HepG2 (cell line): ENCODE data around the gene GRB2. TPM values are rescaled to one million over a fixed set of nuclear protein-coding genes. Genes with fewer than 3 reads are reported as not detected.
A peak's percentile ranks its signal among the peaks of the same experiment; 100 is the strongest.

Experiments used
- ARID2 ChIP-seq: sonication (generic); formaldehyde crosslinking; IDR thresholded peaks from 2 replicates; pipeline ENCODE4 v1.8.1; 2022; ENCODE audit warnings: mild to moderate bottlenecking, missing genetic modification reagents, borderline replicate concordance
- DMAP1 ChIP-seq: IDR thresholded peaks from 2 replicates; pipeline ENCODE4 v1.6.1; 2016
- FIP1L1 ChIP-seq: fragments of 200-400 bp; formaldehyde crosslinking; IDR thresholded peaks from 2 replicates; pipeline ENCODE4 v1.6.1; 2018; ENCODE audit warnings: low read depth, mild to moderate bottlenecking, low read length, moderate library complexity, borderline replicate concordance; ENCODE audit not compliant: insufficient read depth
- HNRNPK ChIP-seq: fragments of 200-400 bp; formaldehyde crosslinking; IDR thresholded peaks from 2 replicates; pipeline ENCODE4 v1.6.1; 2018; ENCODE audit warnings: low read length, low read depth, moderate library complexity, mild to moderate bottlenecking; ENCODE audit not compliant: poor library complexity, severe bottlenecking
- ISX ChIP-seq: sonication (generic); formaldehyde crosslinking; conservative IDR thresholded peaks from 2 replicates; pipeline ENCODE4 v1.5.0; 2020; ENCODE audit warnings: missing genetic modification reagents
- MAF1 ChIP-seq: sonication (generic); formaldehyde crosslinking; IDR thresholded peaks from 2 replicates; pipeline ENCODE4 v1.5.0; 2020; ENCODE audit warnings: missing genetic modification reagents, borderline replicate concordance
- RARA ChIP-seq: IDR thresholded peaks from 2 replicates; pipeline ENCODE4 v1.6.1; 2016; ENCODE audit warnings: missing genetic modification reagents, missing compliant biosample characterization
- RARG ChIP-seq: sonication (generic); formaldehyde crosslinking; IDR thresholded peaks from 2 replicates; pipeline ENCODE4 v1.4.0; 2020; ENCODE audit warnings: low read depth, mild to moderate bottlenecking, missing genetic modification reagents
- RFXAP ChIP-seq: sonication (generic); formaldehyde crosslinking; IDR thresholded peaks from 2 replicates; pipeline ENCODE4 v1.4.0; 2020; ENCODE audit warnings: missing genetic modification reagents, borderline replicate concordance
- SATB2 ChIP-seq: sonication (generic); formaldehyde crosslinking; IDR thresholded peaks from 2 replicates; pipeline ENCODE4 v1.5.0; 2020; ENCODE audit warnings: missing genetic modification reagents
- ZNF44 ChIP-seq: sonication (generic); formaldehyde crosslinking; IDR thresholded peaks from 2 replicates; pipeline ENCODE4 v1.5.1; 2020; ENCODE audit warnings: mild to moderate bottlenecking, missing genetic modification reagents
- ZNF564 ChIP-seq: sonication (generic); formaldehyde crosslinking; IDR thresholded peaks from 2 replicates; pipeline ENCODE4 v1.8.1; 2023; ENCODE audit warnings: mild to moderate bottlenecking, missing genetic modification reagents
- ZNF615 ChIP-seq: sonication (generic); formaldehyde crosslinking; IDR thresholded peaks from 2 replicates; pipeline ENCODE4 v1.5.0; 2020; ENCODE audit warnings: mild to moderate bottlenecking, missing genetic modification reagents, borderline replicate concordance
- ZNF737 ChIP-seq: sonication (generic); formaldehyde crosslinking; IDR thresholded peaks from 2 replicates; pipeline ENCODE4 v1.5.0; 2020; ENCODE audit warnings: missing genetic modification reagents, mild to moderate bottlenecking, borderline replicate concordance
- polyA plus RNA-seq, 8 experiments: library from polyadenylated mRNA; depleted of rRNA in 3 of 8; stranded (reverse) in 7 of 8; unstranded in 1 of 8; fragments of >200 nt; fragmentation: Illumina TruSeq in 4 of 8; extraction: Trizol in 4 of 8; gene quantifications; 2 replicates each; pipeline versions ENCODE4 v1.2.1 to v1.2.3, GENCODE V29; 2011 to 2016; ENCODE audit warnings: low read depth in 4 of 8, missing spikeins in 1 of 8, mixed read lengths in 1 of 8; ENCODE audit not compliant: insufficient read depth in 1 of 8
- total RNA-seq, 5 experiments: library from RNA; depleted of rRNA; stranded (reverse); fragments of >200 nt; fragmentation: Illumina TruSeq; extraction: Trizol; gene quantifications; 2 replicates each; pipeline ENCODE4 v1.2.3, GENCODE V29; 2016; ENCODE audit warnings: low read depth in 1 of 5
- TF ChIP-seq, protein P1 (sequence below), 2 experiments: sonication (generic) in 1 of 2; formaldehyde crosslinking in 1 of 2; IDR thresholded peaks; 2 replicates each; pipeline versions ENCODE4 v1.6.1 to v1.9.0; 2014 to 2022; ENCODE audit warnings: antibody characterized with exemption in 1 of 2, borderline replicate concordance in 1 of 2, inconsistent platforms in 1 of 2, low read depth in 1 of 2, missing genetic modification reagents in 1 of 2
- TF ChIP-seq, protein P2 (sequence below): sonication (generic); formaldehyde crosslinking; IDR thresholded peaks from 2 replicates; pipeline ENCODE4 v1.5.0; 2020; ENCODE audit warnings: mild to moderate bottlenecking, missing genetic modification reagents
- TF ChIP-seq, protein P3 (sequence below): sonication (generic); formaldehyde crosslinking; IDR thresholded peaks from 2 replicates; pipeline ENCODE4 v1.5.1; 2020; ENCODE audit warnings: mild to moderate bottlenecking, missing genetic modification reagents
- TF ChIP-seq, protein P4 (sequence below): sonication (generic); formaldehyde crosslinking; IDR thresholded peaks from 2 replicates; pipeline ENCODE4 v1.9.0; 2021; ENCODE audit warnings: missing genetic modification reagents, mild to moderate bottlenecking, borderline replicate concordance

The GRB2 gene
- total and polyA plus RNA-seq, 2 of the 13 experiments (the other 11 are each of a cell fraction or from before 2014, with no cell fraction given) = 84.6 to 92.3 TPM

DNA sequence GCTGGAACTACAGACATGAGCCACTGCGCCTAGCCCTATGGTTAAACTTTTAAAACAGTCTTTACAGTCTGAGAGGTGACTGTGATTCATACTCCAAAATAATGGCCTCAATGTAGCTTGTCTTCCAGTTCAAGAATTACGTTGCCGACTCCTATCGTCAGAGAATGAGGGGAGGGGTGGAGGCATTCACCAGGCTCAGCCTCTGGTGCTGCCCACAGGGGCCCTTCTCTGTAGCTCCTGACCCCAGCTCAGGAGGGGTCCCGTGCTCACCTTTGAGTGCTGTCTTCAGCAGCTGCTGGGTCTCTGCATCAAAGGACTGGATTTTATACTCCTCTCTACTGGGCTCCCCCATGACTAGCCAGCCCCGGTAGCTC is 135.6 kb downstream of the GRB2 start (continued):
- TF ChIP-seq, protein P1, sequence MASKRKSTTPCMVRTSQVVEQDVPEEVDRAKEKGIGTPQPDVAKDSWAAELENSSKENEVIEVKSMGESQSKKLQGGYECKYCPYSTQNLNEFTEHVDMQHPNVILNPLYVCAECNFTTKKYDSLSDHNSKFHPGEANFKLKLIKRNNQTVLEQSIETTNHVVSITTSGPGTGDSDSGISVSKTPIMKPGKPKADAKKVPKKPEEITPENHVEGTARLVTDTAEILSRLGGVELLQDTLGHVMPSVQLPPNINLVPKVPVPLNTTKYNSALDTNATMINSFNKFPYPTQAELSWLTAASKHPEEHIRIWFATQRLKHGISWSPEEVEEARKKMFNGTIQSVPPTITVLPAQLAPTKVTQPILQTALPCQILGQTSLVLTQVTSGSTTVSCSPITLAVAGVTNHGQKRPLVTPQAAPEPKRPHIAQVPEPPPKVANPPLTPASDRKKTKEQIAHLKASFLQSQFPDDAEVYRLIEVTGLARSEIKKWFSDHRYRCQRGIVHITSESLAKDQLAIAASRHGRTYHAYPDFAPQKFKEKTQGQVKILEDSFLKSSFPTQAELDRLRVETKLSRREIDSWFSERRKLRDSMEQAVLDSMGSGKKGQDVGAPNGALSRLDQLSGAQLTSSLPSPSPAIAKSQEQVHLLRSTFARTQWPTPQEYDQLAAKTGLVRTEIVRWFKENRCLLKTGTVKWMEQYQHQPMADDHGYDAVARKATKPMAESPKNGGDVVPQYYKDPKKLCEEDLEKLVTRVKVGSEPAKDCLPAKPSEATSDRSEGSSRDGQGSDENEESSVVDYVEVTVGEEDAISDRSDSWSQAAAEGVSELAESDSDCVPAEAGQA (IDR thresholded peaks at IDR 0.05; ENCODE audit: low read depth) = 0 out of 2 replicates have a peak, but pooled peaks have one; percentile 8
- TF ChIP-seq, protein P1 (CRISPR knock-in tag; IDR thresholded peaks at IDR 0.05; ENCODE audit: borderline replicate concordance) = no peak
- TF ChIP-seq ISX (CRISPR knock-in tag) = no peak
- no peak for TF ChIP-seq HNRNPK
- 0 out of 2 replicates have a peak, but pooled peaks have one; percentile 24 for TF ChIP-seq SATB2 (CRISPR knock-in tag)
- no peak for TF ChIP-seq MAF1 (CRISPR knock-in tag)
- no peak for TF ChIP-seq RARA (CRISPR knock-in tag)
- no peak for TF ChIP-seq ZNF564 (CRISPR knock-in tag)
- TF ChIP-seq DMAP1 (CRISPR knock-in tag) = no peak
- no peak for TF ChIP-seq ZNF737 (CRISPR knock-in tag)
- TF ChIP-seq ARID2 (CRISPR knock-in tag) = no peak
- TF ChIP-seq FIP1L1 = 0 out of 2 replicates have a peak, but pooled peaks have one; percentile 29
- TF ChIP-seq RARG (CRISPR knock-in tag) = no peak
- TF ChIP-seq ZNF615 (CRISPR knock-in tag) = no peak
- TF ChIP-seq, protein P2, sequence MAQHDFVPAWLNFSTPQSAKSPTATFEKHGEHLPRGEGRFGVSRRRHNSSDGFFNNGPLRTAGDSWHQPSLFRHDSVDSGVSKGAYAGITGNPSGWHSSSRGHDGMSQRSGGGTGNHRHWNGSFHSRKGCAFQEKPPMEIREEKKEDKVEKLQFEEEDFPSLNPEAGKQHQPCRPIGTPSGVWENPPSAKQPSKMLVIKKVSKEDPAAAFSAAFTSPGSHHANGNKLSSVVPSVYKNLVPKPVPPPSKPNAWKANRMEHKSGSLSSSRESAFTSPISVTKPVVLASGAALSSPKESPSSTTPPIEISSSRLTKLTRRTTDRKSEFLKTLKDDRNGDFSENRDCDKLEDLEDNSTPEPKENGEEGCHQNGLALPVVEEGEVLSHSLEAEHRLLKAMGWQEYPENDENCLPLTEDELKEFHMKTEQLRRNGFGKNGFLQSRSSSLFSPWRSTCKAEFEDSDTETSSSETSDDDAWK = no peak
- no peak for TF ChIP-seq ZNF44 (CRISPR knock-in tag)
- TF ChIP-seq, protein P3, sequence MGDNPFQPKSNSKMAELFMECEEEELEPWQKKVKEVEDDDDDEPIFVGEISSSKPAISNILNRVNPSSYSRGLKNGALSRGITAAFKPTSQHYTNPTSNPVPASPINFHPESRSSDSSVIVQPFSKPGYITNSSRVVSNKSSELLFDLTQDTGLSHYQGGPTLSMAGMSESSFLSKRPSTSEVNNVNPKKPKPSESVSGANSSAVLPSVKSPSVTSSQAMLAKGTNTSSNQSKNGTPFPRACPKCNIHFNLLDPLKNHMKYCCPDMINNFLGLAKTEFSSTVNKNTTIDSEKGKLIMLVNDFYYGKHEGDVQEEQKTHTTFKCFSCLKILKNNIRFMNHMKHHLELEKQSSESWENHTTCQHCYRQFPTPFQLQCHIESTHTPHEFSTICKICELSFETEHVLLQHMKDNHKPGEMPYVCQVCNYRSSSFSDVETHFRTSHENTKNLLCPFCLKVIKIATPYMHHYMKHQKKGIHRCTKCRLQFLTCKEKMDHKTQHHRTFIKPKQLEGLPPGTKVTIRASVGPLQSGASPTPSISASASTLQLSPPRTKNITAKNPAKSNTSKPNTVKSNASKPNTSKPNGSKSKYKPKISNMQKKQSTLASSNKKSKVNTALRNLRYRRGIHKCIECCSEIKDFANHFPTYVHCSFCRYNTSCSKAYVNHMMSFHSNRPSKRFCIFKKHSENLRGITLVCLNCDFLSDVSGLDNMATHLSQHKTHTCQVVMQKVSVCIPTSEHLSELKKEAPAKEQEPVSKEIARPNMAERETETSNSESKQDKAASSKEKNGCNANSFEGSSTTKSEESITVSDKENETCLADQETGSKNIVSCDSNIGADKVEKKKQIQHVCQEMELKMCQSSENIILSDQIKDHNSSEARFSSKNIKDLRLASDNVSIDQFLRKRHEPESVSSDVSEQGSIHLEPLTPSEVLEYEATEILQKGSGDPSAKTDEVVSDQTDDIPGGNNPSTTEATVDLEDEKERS (CRISPR knock-in tag) = no peak
- TF ChIP-seq, protein P4, sequence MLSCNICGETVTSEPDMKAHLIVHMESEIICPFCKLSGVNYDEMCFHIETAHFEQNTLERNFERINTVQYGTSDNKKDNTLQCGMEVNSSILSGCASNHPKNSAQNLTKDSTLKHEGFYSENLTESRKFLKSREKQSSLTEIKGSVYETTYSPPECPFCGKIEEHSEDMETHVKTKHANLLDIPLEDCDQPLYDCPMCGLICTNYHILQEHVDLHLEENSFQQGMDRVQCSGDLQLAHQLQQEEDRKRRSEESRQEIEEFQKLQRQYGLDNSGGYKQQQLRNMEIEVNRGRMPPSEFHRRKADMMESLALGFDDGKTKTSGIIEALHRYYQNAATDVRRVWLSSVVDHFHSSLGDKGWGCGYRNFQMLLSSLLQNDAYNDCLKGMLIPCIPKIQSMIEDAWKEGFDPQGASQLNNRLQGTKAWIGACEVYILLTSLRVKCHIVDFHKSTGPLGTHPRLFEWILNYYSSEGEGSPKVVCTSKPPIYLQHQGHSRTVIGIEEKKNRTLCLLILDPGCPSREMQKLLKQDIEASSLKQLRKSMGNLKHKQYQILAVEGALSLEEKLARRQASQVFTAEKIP (CRISPR knock-in tag) = no peak
- TF ChIP-seq RFXAP (CRISPR knock-in tag) = no peak
